IPS-20b (cell line): ENCODE results near the gene GAL3ST1.

ENCODE experiments used
- H3K27ac ChIP-seq: one replicate; pipeline ENCODE4 v1.5.1; 2013; ENCODE audit warnings: low read length
- H3K27me3 ChIP-seq: 2 replicates; pipeline ENCODE4 v1.6.1; 2013; ENCODE audit warnings: mild to moderate bottlenecking, low read length, inconsistent platforms; ENCODE audit not compliant: insufficient read depth
- H3K36me3 ChIP-seq: 2 replicates; pipeline ENCODE4 v1.6.1; 2013; ENCODE audit warnings: low read depth, mild to moderate bottlenecking, inconsistent platforms, low read length, moderate library complexity; ENCODE audit not compliant: insufficient read depth
- H3K4me1 ChIP-seq: 2 replicates; pipeline ENCODE4 v1.6.1; 2013; ENCODE audit warnings: mild to moderate bottlenecking, control low read depth, inconsistent platforms, low read length, moderate library complexity; ENCODE audit not compliant: insufficient read depth
- H3K4me3 ChIP-seq: 2 replicates; pipeline ENCODE4 v1.5.1; 2013; ENCODE audit warnings: mild to moderate bottlenecking, low read length, inconsistent platforms
- H3K9ac ChIP-seq: 2 replicates; pipeline ENCODE4 v1.6.1; 2013; ENCODE audit warnings: low read depth, mild to moderate bottlenecking, inconsistent platforms, low read length, moderate library complexity
- H3K9me3 ChIP-seq: 2 replicates; pipeline ENCODE4 v1.6.1; 2013; ENCODE audit warnings: mild to moderate bottlenecking, low read depth, low read length, inconsistent platforms; ENCODE audit not compliant: insufficient read depth

Gene GAL3ST1

DNA sequence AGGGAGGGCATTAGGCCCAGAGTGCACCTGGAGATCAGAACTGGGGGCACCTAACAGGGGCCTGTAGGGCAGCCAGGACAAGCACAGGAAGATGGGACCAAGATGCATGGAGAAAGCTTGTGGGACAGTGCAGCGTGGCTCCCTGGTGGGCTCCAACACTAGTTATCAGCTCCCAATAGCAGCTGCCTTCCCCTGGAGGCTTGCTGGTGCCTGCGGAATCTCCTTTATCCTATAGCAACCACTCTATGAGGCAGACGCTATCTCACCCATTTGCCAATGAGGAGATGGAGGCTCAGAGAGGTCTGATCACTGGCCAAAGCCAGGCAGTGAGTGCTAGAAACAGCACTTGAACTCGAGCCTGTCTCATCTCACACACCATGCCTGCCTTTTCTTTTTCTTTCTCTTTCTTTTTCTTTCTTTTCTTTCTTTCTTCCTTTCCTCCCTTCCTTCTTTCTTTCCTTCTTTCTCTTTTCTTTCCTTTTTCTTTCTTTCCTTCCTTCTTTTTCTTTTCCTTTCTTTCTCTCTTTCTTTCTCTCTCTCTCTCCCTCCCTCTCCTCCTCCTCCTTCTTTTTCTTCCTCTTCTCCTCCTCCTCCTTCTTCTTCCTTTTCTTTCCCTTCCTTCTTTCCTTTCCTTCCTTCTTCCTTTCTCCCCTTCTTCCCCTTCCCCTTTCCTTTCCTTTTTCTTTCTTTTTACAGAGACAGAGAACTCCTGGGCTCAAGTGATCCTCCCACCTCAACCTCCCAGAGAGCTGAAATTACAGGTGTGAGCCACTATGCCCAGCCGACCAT is 52.9 kb downstream of the GAL3ST1 start:
- Histone ChIP-seq H3K27ac (no peak overlapping the region), H3K36me3 (no peaks in the 10 kb centered on the region)

GRCh38 chr22:30519842-30520425 is 54.5 kb downstream of the GAL3ST1 start:
- no peak overlapping the region for H3K27ac ChIP-seq
- H3K4me1 ChIP-seq = no peaks in the 10 kb centered on the region
- H3K4me3 ChIP-seq = no peak overlapping the region
- no peaks in the 10 kb centered on the region for H3K9me3 ChIP-seq
- H3K27me3 ChIP-seq = no peaks in the 10 kb centered on the region
- H3K9ac ChIP-seq = no peak overlapping the region
- no peaks in the 10 kb centered on the region for H3K36me3 ChIP-seq

More for the DNA sequence above, 52.9 kb downstream of the GAL3ST1 start:
- Histone ChIP-seq H3K9ac (no peak overlapping the region), H3K9me3 (no peaks in the 10 kb centered on the region), H3K27me3 (no peaks in the 10 kb centered on the region), H3K4me3 (no peak overlapping the region), H3K4me1 (no peaks in the 10 kb centered on the region)

DNA sequence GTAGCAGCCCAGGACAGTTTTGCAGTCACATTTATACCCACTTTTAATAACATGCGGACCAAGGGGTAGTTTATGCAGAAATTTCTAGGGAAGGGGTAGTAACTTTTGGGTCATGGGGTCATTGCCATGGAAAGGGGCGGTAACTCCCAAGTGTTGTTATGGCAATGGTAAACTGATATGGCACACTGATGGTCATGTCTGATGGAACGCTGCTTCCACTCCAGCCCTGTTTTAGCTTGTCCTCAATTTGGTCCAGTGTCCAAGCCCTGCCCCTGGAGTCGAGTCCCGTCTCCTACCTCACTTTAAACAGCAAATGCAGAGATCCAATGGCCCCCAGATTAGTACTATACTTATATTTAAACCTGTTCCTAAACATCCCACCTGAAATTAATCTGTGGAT is 57.7 kb downstream of the GAL3ST1 start:
- Histone ChIP-seq H3K4me3 (no peak overlapping the region), H3K9me3 (no peaks in the 10 kb centered on the region), H3K9ac (no peak overlapping the region), H3K27ac (no peak overlapping the region), H3K27me3 (no peaks in the 10 kb centered on the region), H3K4me1 (no peaks in the 10 kb centered on the region), H3K36me3 (no peaks in the 10 kb centered on the region)

DNA sequence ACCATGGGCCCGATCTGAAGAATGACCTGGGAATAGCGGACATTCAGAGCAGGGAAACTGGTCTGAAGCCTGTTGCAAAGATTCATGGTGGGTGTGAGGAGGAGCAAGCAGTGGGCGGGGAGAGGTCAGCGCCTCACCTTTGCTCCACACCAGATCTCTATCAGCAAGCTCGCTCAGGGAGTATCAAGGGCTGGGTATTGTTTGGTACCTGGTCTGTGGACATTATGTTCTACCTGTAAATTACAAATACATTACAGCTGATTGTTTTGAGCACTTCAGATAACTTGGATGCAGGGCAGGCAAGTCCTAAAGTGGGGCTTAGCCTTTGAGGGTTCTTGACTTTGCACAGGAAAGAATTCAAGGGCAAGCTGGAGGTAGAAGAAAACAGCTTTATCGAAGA is 58.2 kb downstream of the GAL3ST1 start:
- Histone ChIP-seq H3K27me3 (no peaks in the 10 kb centered on the region), H3K9me3 (no peaks in the 10 kb centered on the region), H3K9ac (no peak overlapping the region), H3K27ac (no peak overlapping the region), H3K4me3 (no peak overlapping the region), H3K4me1 (no peaks in the 10 kb centered on the region), H3K36me3 (no peaks in the 10 kb centered on the region)

GRCh38 chr22:30514252-30514651 is 60.2 kb downstream of the GAL3ST1 start:
- Histone ChIP-seq H3K4me3 (no peak overlapping the region), H3K36me3 (no peaks in the 10 kb centered on the region), H3K9ac (no peak overlapping the region), H3K4me1 (no peaks in the 10 kb centered on the region), H3K27me3 (no peaks in the 10 kb centered on the region), H3K27ac (no peak overlapping the region), H3K9me3 (no peaks in the 10 kb centered on the region)

- no peaks in the 10 kb centered on the region for H3K36me3 ChIP-seq
- no peak overlapping the region for H3K27ac ChIP-seq
- H3K27me3 ChIP-seq = no peaks in the 10 kb centered on the region
- H3K4me1 ChIP-seq = no peaks in the 10 kb centered on the region
- no peak overlapping the region for H3K4me3 ChIP-seq
- no peak overlapping the region for H3K9ac ChIP-seq
- H3K9me3 ChIP-seq = no peaks in the 10 kb centered on the region
These were observed 61.0 kb downstream of the GAL3ST1 start for GRCh38 chr22:30513462-30513861.

DNA sequence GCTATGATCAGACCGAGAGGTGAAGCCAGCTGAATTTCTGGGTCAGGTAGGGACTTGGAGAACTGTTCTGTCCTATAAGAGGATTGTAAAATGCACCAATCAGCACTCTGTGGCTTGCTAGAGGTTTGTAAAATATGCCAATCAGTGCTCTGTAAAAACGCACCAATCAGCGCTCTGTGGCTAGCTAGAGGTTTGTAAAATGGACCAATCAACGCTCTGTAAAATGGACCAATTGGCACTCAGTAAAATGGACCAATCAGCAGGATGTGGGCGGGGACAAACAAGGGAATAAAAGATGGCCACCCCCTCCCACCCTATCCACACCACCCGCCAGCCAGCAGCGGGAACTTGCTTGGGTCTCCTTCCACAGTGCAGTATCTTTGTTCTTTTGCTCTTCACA is 62.6 kb downstream of the GAL3ST1 start:
- H3K9me3 ChIP-seq = no peaks in the 10 kb centered on the region
- no peaks in the 10 kb centered on the region for H3K27me3 ChIP-seq
- H3K4me3 ChIP-seq = no peak overlapping the region
- H3K27ac ChIP-seq = no peak overlapping the region
- no peak overlapping the region for H3K9ac ChIP-seq
- no peaks in the 10 kb centered on the region for H3K36me3 ChIP-seq
- no peaks in the 10 kb centered on the region for H3K4me1 ChIP-seq

- no peaks in the 10 kb centered on the region for H3K9me3 ChIP-seq
- H3K36me3 ChIP-seq = no peaks in the 10 kb centered on the region
- H3K4me3 ChIP-seq = no peak overlapping the region
- H3K9ac ChIP-seq = no peak overlapping the region
- H3K27ac ChIP-seq = no peak overlapping the region
- no peaks in the 10 kb centered on the region for H3K27me3 ChIP-seq
- no peaks in the 10 kb centered on the region for H3K4me1 ChIP-seq
These were observed 63.4 kb downstream of the GAL3ST1 start for GRCh38 chr22:30511109-30511508.

- no peaks in the 10 kb centered on the region for H3K4me1 ChIP-seq
- no peak overlapping the region for H3K9ac ChIP-seq
- no peaks in the 10 kb centered on the region for H3K36me3 ChIP-seq
These were observed 66.2 kb downstream of the GAL3ST1 start for GRCh38 chr22:30508216-30508615.

GRCh38 chr22:30507670-30508069 is 66.8 kb downstream of the GAL3ST1 start:
- no peaks in the 10 kb centered on the region for H3K36me3 ChIP-seq
- H3K4me1 ChIP-seq = no peaks in the 10 kb centered on the region
- H3K9ac ChIP-seq = no peak overlapping the region
- H3K4me3 ChIP-seq = no peak overlapping the region
- no peaks in the 10 kb centered on the region for H3K27me3 ChIP-seq
- no peaks in the 10 kb centered on the region for H3K9me3 ChIP-seq
- H3K27ac ChIP-seq = no peak overlapping the region

More at GRCh38 chr22:30508216-30508615, 66.2 kb downstream of the GAL3ST1 start:
- Histone ChIP-seq H3K27me3 (no peaks in the 10 kb centered on the region), H3K27ac (no peak overlapping the region), H3K4me3 (no peak overlapping the region), H3K9me3 (no peaks in the 10 kb centered on the region)

GRCh38 chr22:30506507-30506968 is 67.9 kb downstream of the GAL3ST1 start:
- H3K9me3 ChIP-seq = no peaks in the 10 kb centered on the region
- no peaks in the 10 kb centered on the region for H3K27me3 ChIP-seq
- no peak overlapping the region for H3K27ac ChIP-seq
- no peaks in the 10 kb centered on the region for H3K4me1 ChIP-seq
- no peak overlapping the region for H3K4me3 ChIP-seq
- no peak overlapping the region for H3K9ac ChIP-seq
- H3K36me3 ChIP-seq = no peaks in the 10 kb centered on the region
